Measurements from ENCODE around the gene JAKMIP1.

GRCh38 chr4:6239486-6239885 lies 39.1 kb upstream of the JAKMIP1 start:
- TF ChIP-seq POLR2A (IDR thresholded peaks at IDR 0.05; ENCODE audit: low read length) = no peak
- TF ChIP-seq GATA1 (IDR thresholded peaks at IDR 0.05; ENCODE audit: low read depth, low read length) = no peak

Measured in erythroblast (primary cell).